ENCODE measurements around the gene PAF1. TPM values are rescaled to one million over a fixed set of nuclear protein-coding genes. Genes with fewer than 3 reads are reported as not detected.

The PAF1 gene
- total and polyA plus RNA-seq, 2 of the 13 experiments (the other 11 are each of a cell fraction or from before 2014, with no cell fraction given) = 30.2 to 31.1 TPM

DNA sequence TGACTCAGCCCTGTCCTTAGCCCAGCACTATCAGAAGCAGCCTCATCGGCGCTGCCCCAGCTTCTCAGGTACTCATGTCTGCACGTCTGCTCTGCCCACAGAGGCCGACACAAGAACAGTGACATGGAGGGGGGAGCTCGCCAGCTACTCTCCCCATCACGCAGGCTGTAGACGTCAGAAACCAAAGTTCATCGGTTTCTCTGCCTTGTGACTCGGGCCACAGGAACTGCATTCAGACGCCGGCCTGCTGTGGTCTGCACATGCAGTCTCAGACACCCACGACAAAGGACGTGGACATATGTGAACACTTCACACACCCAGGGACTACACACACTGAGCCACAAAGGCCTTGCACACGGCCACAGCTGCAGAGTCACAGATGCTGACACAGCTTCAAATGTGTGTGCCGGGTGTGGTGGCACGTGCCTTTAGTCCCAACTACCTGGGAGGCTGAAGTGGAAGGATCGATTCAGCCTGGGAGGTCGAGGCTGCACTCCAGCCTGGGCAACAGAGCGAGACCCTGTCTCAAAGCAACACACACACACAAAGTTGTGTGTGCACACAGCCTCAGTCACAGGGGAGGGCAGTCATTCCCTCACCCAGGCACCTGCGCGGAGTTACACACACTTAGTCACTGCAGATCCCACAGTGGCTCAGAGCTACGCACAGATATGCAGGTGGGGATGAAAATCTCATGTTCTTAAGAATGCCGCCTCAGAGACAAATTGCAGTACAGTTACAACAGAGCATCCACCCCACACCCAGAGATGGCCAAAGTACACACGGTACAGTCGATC, 10.8 kb upstream of the PAF1 start (continued):
- TF ChIP-seq, protein P1, sequence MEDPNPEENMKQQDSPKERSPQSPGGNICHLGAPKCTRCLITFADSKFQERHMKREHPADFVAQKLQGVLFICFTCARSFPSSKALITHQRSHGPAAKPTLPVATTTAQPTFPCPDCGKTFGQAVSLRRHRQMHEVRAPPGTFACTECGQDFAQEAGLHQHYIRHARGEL (CRISPR knock-in tag; IDR thresholded peaks at IDR 0.05) = no peak
- TF ChIP-seq ZNF282 (IDR thresholded peaks at IDR 0.05; ENCODE audit: partially characterized antibody) (no peak), ZNF775 (CRISPR knock-in tag; IDR thresholded peaks at IDR 0.05; ENCODE audit: borderline replicate concordance) (no peak), ZNF563 (CRISPR knock-in tag; IDR thresholded peaks at IDR 0.05) (peak; percentile 65; the same call in 1 of the 2 replicates), MTA1 (CRISPR knock-in tag; IDR thresholded peaks at IDR 0.05; ENCODE audit: borderline replicate concordance) (peak; percentile 89), ZNF670 (CRISPR knock-in tag; IDR thresholded peaks at IDR 0.05; ENCODE audit: borderline replicate concordance) (peak; percentile 92; the same call in 1 of the 2 replicates), ZNF720 (CRISPR knock-in tag; IDR thresholded peaks at IDR 0.05) (no peak), NPAS2 (CRISPR knock-in tag; IDR thresholded peaks at IDR 0.05; ENCODE audit: borderline replicate concordance) (no peak), ZNF121 (CRISPR knock-in tag; IDR thresholded peaks at IDR 0.05) (peak; percentile 100), ZBTB46 (CRISPR knock-in tag; IDR thresholded peaks at IDR 0.05; ENCODE audit: borderline replicate concordance) (no peak), TSC22D2 (CRISPR knock-in tag; IDR thresholded peaks at IDR 0.05; ENCODE audit: borderline replicate concordance) (0 out of 2 replicates have a peak, but pooled peaks have one; percentile 57), ZNF3 (CRISPR knock-in tag; IDR thresholded peaks at IDR 0.05) (no peak), ZNF580 (CRISPR knock-in tag; IDR thresholded peaks at IDR 0.05; ENCODE audit: borderline replicate concordance, low read depth) (peak; percentile 46; the same call in 1 of the 2 replicates), ZSCAN29 (CRISPR knock-in tag; conservative IDR thresholded peaks at IDR 0.05) (peak; percentile 82), EEA1 (CRISPR knock-in tag; IDR thresholded peaks at IDR 0.05; ENCODE audit: borderline replicate concordance) (peak; percentile 43; the same call in 1 of the 2 replicates), TRIM24 (CRISPR knock-in tag; IDR thresholded peaks at IDR 0.05) (no peak), ZSCAN25 (CRISPR knock-in tag; IDR thresholded peaks at IDR 0.05) (peak; percentile 86), JUND (CRISPR knock-in tag; IDR thresholded peaks at IDR 0.05) (no peak; the same call in 1 of the 2 replicates), ZC3H4 (CRISPR knock-in tag; IDR thresholded peaks at IDR 0.05; ENCODE audit: borderline replicate concordance) (peak; percentile 80; the same call in 1 of the 2 replicates), ELF3 (CRISPR knock-in tag; IDR thresholded peaks at IDR 0.05) (peak; percentile 66), FOXC1 (CRISPR knock-in tag; IDR thresholded peaks at IDR 0.05; ENCODE audit: borderline replicate concordance) (peak; percentile 84)
- TF ChIP-seq, protein P2, sequence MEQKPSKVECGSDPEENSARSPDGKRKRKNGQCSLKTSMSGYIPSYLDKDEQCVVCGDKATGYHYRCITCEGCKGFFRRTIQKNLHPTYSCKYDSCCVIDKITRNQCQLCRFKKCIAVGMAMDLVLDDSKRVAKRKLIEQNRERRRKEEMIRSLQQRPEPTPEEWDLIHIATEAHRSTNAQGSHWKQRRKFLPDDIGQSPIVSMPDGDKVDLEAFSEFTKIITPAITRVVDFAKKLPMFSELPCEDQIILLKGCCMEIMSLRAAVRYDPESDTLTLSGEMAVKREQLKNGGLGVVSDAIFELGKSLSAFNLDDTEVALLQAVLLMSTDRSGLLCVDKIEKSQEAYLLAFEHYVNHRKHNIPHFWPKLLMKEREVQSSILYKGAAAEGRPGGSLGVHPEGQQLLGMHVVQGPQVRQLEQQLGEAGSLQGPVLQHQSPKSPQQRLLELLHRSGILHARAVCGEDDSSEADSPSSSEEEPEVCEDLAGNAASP (CRISPR knock-in tag; IDR thresholded peaks at IDR 0.05; ENCODE audit: borderline replicate concordance) = peak; percentile 13; the same call in 1 of the 2 replicates
- TF ChIP-seq, protein P3, sequence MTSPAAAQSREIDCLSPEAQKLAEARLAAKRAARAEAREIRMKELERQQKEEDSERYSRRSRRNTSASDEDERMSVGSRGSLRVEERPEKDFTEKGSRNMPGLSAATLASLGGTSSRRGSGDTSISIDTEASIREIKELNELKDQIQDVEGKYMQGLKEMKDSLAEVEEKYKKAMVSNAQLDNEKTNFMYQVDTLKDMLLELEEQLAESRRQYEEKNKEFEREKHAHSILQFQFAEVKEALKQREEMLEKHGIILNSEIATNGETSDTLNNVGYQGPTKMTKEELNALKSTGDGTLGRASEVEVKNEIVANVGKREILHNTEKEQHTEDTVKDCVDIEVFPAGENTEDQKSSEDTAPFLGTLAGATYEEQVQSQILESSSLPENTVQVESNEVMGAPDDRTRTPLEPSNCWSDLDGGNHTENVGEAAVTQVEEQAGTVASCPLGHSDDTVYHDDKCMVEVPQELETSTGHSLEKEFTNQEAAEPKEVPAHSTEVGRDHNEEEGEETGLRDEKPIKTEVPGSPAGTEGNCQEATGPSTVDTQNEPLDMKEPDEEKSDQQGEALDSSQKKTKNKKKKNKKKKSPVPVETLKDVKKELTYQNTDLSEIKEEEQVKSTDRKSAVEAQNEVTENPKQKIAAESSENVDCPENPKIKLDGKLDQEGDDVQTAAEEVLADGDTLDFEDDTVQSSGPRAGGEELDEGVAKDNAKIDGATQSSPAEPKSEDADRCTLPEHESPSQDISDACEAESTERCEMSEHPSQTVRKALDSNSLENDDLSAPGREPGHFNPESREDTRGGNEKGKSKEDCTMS (CRISPR knock-in tag; conservative IDR thresholded peaks at IDR 0.05) = no peak

All from HepG2 (cell line).